ENCODE results near the gene EXOSC10. TPM values are rescaled to one million over a fixed set of nuclear protein-coding genes. Genes with fewer than 3 reads are reported as not detected.

EXOSC10 gene
- total and polyA plus RNA-seq, 9 of the 15 experiments (the other 6 are each of a cell fraction or from before 2014, with no cell fraction given), result 23.4 to 150 (median 105) TPM

DNA sequence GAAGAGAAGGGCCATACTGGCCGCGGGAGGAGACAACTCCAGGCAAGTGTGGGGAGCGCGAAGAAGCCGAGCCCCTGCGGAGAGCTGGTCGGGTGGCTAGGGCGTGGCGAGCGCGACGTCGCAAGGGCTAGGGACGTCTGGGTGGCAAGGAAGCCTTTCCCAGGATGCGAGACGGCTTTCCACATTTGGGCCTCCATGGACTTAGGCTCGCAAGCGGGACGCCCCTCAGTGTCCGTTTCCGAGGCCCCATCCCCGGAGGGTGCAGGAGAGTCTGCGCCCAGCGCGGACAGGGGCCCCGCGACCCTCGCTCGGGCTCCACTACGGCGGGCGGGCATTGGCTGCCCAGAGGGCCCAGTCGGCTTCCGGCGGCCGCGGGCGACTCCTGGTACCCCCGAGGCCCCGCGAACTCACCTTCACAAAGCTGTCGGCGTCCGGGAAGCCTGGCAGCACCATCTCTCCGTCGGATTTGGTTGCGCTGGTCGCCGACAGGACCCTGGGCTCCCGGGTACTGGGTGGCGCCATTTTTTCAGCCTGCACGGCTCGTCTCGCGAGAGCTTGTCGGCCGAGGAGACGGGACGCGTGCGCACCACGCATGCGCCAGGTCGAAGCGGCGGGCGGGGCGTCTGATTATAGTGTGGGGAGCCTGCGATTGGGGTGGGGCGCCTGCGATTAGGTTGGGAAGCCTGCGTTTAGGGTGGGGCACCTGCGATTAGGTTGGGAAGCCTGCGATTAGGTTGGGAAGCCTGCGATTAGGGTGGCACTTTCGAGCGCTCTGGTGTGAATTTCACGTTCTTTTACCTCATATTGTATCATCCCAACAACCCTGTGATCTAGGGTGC is at the start of gene EXOSC10 (continued):
- TF ChIP-seq RERE (CRISPR knock-in tag; IDR thresholded peaks at IDR 0.05; ENCODE audit: borderline replicate concordance) (no peak), TAF9B (IDR thresholded peaks at IDR 0.05; ENCODE audit: partially characterized antibody) (peak; percentile 90), TGIF2 (CRISPR knock-in tag; IDR thresholded peaks at IDR 0.05) (peak; percentile 65), NBN (IDR thresholded peaks at IDR 0.05; ENCODE audit: low read depth) (no peak), HES1 (IDR thresholded peaks at IDR 0.05; ENCODE audit: low read depth) (no peak), TRIM28 (IDR thresholded peaks at IDR 0.05) (no peak), SMARCC2 (IDR thresholded peaks at IDR 0.05; ENCODE audit: low read depth) (no peak), SNRNP70 (optimal IDR thresholded peaks at IDR 0.05; ENCODE audit: low read depth, low read length) (no peak), ZBTB26 (CRISPR knock-in tag; IDR thresholded peaks at IDR 0.05) (0 out of 2 replicates have a peak, but pooled peaks have one; percentile 45), HMGN3 (IDR thresholded peaks at IDR 0.05; ENCODE audit: borderline replicate concordance, extremely low read depth, insufficient read length, low read depth, low read length) (peak; percentile 22), ZBTB7A (IDR thresholded peaks at IDR 0.05; ENCODE audit: borderline replicate concordance, control insufficient read depth, low read depth, low read length) (peak; percentile 95), CBFB (CRISPR knock-in tag; IDR thresholded peaks at IDR 0.05) (peak; percentile 67; the same call in 1 of the 2 replicates)
- TF ChIP-seq, protein P1, sequence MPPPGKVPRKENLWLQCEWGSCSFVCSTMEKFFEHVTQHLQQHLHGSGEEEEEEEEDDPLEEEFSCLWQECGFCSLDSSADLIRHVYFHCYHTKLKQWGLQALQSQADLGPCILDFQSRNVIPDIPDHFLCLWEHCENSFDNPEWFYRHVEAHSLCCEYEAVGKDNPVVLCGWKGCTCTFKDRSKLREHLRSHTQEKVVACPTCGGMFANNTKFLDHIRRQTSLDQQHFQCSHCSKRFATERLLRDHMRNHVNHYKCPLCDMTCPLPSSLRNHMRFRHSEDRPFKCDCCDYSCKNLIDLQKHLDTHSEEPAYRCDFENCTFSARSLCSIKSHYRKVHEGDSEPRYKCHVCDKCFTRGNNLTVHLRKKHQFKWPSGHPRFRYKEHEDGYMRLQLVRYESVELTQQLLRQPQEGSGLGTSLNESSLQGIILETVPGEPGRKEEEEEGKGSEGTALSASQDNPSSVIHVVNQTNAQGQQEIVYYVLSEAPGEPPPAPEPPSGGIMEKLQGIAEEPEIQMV (tag; conservative IDR thresholded peaks at IDR 0.05; ENCODE audit: low read depth), result no peak
- TF ChIP-seq, protein P2, sequence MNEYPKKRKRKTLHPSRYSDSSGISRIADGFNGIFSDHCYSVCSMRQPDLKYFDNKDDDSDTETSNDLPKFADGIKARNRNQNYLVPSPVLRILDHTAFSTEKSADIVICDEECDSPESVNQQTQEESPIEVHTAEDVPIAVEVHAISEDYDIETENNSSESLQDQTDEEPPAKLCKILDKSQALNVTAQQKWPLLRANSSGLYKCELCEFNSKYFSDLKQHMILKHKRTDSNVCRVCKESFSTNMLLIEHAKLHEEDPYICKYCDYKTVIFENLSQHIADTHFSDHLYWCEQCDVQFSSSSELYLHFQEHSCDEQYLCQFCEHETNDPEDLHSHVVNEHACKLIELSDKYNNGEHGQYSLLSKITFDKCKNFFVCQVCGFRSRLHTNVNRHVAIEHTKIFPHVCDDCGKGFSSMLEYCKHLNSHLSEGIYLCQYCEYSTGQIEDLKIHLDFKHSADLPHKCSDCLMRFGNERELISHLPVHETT (CRISPR knock-in tag; conservative IDR thresholded peaks at IDR 0.05 in 1 of 2, IDR thresholded peaks at IDR 0.05 in 1 of 2), result no peak

All from K562 (cell line).